ENCODE results near the gene RNU2-1. TPM values are rescaled to one million over a fixed set of nuclear protein-coding genes. Genes with fewer than 3 reads are reported as not detected.
A peak's percentile ranks its signal among the peaks of the same experiment; 100 is the strongest.

RNU2-1 gene
- total RNA-seq, 2 donors from 2014 or later, result 4,759 to 5,082 TPM

GRCh38 chr17:43224146-43224705, 9.6 kb downstream of the RNU2-1 start:
- H3K36me3 Mint-ChIP-seq (ENCODE audit: insufficient read depth in 2 of 2), result peaks cover 1 to 2% of the 10 kb centered on the region in 2 donors
- no peaks in the 10 kb centered on the region for H3K9me3 Mint-ChIP-seq
- H3K4me1 Mint-ChIP-seq (ENCODE audit: low read depth), result peaks cover 6% of the 10 kb centered on the region
- H3K27me3 Mint-ChIP-seq (ENCODE audit: low read depth), result no peaks in the 10 kb centered on the region
- no peak overlapping the region for H3K4me3 Mint-ChIP-seq
- no peak overlapping the region for H3K27ac Mint-ChIP-seq
- DNase-seq, result no peak
- ATAC-seq (replicated peaks in 1 of 2), result no peak

GRCh38 chr17:43220511-43221125, 13.2 kb downstream of the RNU2-1 start:
- H3K4me3 Mint-ChIP-seq, result no peak overlapping the region
- ATAC-seq (replicated peaks in 1 of 2) (no peak), DNase-seq (no peak)
- H3K36me3 Mint-ChIP-seq (ENCODE audit: insufficient read depth in 2 of 2), result peaks cover 4 to 8% of the 10 kb centered on the region in 2 donors
- H3K27ac Mint-ChIP-seq, result no peak overlapping the region
- H3K27me3 Mint-ChIP-seq (ENCODE audit: low read depth), result no peaks in the 10 kb centered on the region
- peaks cover 28% of the 10 kb centered on the region for H3K4me1 Mint-ChIP-seq (ENCODE audit: low read depth)
- H3K9me3 Mint-ChIP-seq, result no peaks in the 10 kb centered on the region

- no peak overlapping the region for H3K27ac Mint-ChIP-seq
- no peak overlapping the region for H3K4me3 Mint-ChIP-seq
- peaks cover 4 to 11% of the 10 kb centered on the region in 2 donors for H3K36me3 Mint-ChIP-seq (ENCODE audit: insufficient read depth in 2 of 2)
Measured at GRCh38 chr17:43219746-43220380, 13.9 kb downstream of the RNU2-1 start.

GRCh38 chr17:43219001-43219400, 14.8 kb downstream of the RNU2-1 start:
- Mint-ChIP-seq H3K27ac (no peak overlapping the region), H3K4me3 (no peak overlapping the region), H3K36me3 (ENCODE audit: insufficient read depth in 2 of 2) (peaks cover 4 to 11% of the 10 kb centered on the region in 2 donors), H3K9me3 (no peaks in the 10 kb centered on the region), H3K27me3 (ENCODE audit: low read depth) (no peaks in the 10 kb centered on the region), H3K4me1 (ENCODE audit: low read depth) (peaks cover 32% of the 10 kb centered on the region)
- DNase-seq (no peak), ATAC-seq (replicated peaks in 1 of 2) (no peak)

More at GRCh38 chr17:43219746-43220380, 13.9 kb downstream of the RNU2-1 start:
- no peak for ATAC-seq (replicated peaks in 1 of 2)
- Mint-ChIP-seq H3K9me3 (no peaks in the 10 kb centered on the region), H3K4me1 (ENCODE audit: low read depth) (peaks cover 32% of the 10 kb centered on the region), H3K27me3 (ENCODE audit: low read depth) (no peaks in the 10 kb centered on the region)
- no peak for DNase-seq

GRCh38 chr17:43217614-43218087, 16.1 kb downstream of the RNU2-1 start:
- peak overlapping the region; percentile 13 to 36 for H3K4me3 Mint-ChIP-seq
- no peaks in the 10 kb centered on the region for H3K9me3 Mint-ChIP-seq
- peaks cover 2 to 11% of the 10 kb centered on the region in 2 donors for H3K36me3 Mint-ChIP-seq (ENCODE audit: insufficient read depth in 2 of 2)
- DNase-seq (peak; percentile 25 to 26), ATAC-seq (replicated peaks in 1 of 2) (peak; percentile 80 to 89)
- no peak overlapping the region for H3K27ac Mint-ChIP-seq
- H3K4me1 Mint-ChIP-seq (ENCODE audit: low read depth), result peaks cover 44% of the 10 kb centered on the region
- no peaks in the 10 kb centered on the region for H3K27me3 Mint-ChIP-seq (ENCODE audit: low read depth)

GRCh38 chr17:43216762-43217613, 16.8 kb downstream of the RNU2-1 start:
- Mint-ChIP-seq H3K27ac (no peak overlapping the region), H3K27me3 (ENCODE audit: low read depth) (no peaks in the 10 kb centered on the region), H3K36me3 (ENCODE audit: insufficient read depth in 2 of 2) (peaks cover 2 to 18% of the 10 kb centered on the region in 2 donors)

GRCh38 chr17:43216369-43216761, 17.4 kb downstream of the RNU2-1 start:
- no peak overlapping the region for H3K27ac Mint-ChIP-seq
- no peaks in the 10 kb centered on the region for H3K27me3 Mint-ChIP-seq (ENCODE audit: low read depth)
- no peak for ATAC-seq (replicated peaks in 1 of 2)
- H3K9me3 Mint-ChIP-seq, result no peaks in the 10 kb centered on the region
- peaks cover 2 to 19% of the 10 kb centered on the region in 2 donors for H3K36me3 Mint-ChIP-seq (ENCODE audit: insufficient read depth in 2 of 2)
- peaks cover 51% of the 10 kb centered on the region for H3K4me1 Mint-ChIP-seq (ENCODE audit: low read depth)
- no peak overlapping the region for H3K4me3 Mint-ChIP-seq
- no peak for DNase-seq

More at GRCh38 chr17:43216762-43217613, 16.8 kb downstream of the RNU2-1 start:
- no peak for DNase-seq
- Mint-ChIP-seq H3K4me3 (no peak overlapping the region), H3K4me1 (ENCODE audit: low read depth) (peaks cover 50% of the 10 kb centered on the region), H3K9me3 (no peaks in the 10 kb centered on the region)
- ATAC-seq (replicated peaks in 1 of 2), result no peak

- peaks cover 57% of the 10 kb centered on the region for H3K4me1 Mint-ChIP-seq (ENCODE audit: low read depth)
Measured at GRCh38 chr17:43215341-43215740, 18.4 kb downstream of the RNU2-1 start.

GRCh38 chr17:43213545-43213944, 20.2 kb downstream of the RNU2-1 start:
- H3K27me3 Mint-ChIP-seq (ENCODE audit: low read depth), result no peaks in the 10 kb centered on the region
- DNase-seq (no peak), ATAC-seq (replicated peaks in 1 of 2) (no peak)
- H3K27ac Mint-ChIP-seq, result no peak overlapping the region
- no peaks in the 10 kb centered on the region for H3K9me3 Mint-ChIP-seq
- peaks cover 5 to 22% of the 10 kb centered on the region in 2 donors for H3K36me3 Mint-ChIP-seq (ENCODE audit: insufficient read depth in 2 of 2)
- H3K4me1 Mint-ChIP-seq (ENCODE audit: low read depth), result peaks cover 62% of the 10 kb centered on the region
- peak overlapping the region; percentile 92 to 98 for H3K4me3 Mint-ChIP-seq

More at GRCh38 chr17:43215341-43215740, 18.4 kb downstream of the RNU2-1 start:
- peaks cover 2 to 19% of the 10 kb centered on the region in 2 donors for H3K36me3 Mint-ChIP-seq (ENCODE audit: insufficient read depth in 2 of 2)
- H3K27me3 Mint-ChIP-seq (ENCODE audit: low read depth), result no peaks in the 10 kb centered on the region
- H3K27ac Mint-ChIP-seq, result no peak overlapping the region
- no peak for DNase-seq
- no peak overlapping the region for H3K4me3 Mint-ChIP-seq
- H3K9me3 Mint-ChIP-seq, result no peaks in the 10 kb centered on the region
- no peak for ATAC-seq (replicated peaks in 1 of 2)

GRCh38 chr17:43212641-43213490, 20.9 kb downstream of the RNU2-1 start:
- DNase-seq (no peak), ATAC-seq (replicated peaks in 1 of 2) (no peak)
- Mint-ChIP-seq H3K9me3 (no peaks in the 10 kb centered on the region), H3K27ac (peak overlapping the region; percentile 93), H3K36me3 (ENCODE audit: insufficient read depth in 2 of 2) (peaks cover 6 to 22% of the 10 kb centered on the region in 2 donors), H3K4me3 (peak overlapping the region; percentile 92 to 98), H3K27me3 (ENCODE audit: low read depth) (no peaks in the 10 kb centered on the region), H3K4me1 (ENCODE audit: low read depth) (peaks cover 56% of the 10 kb centered on the region)

GRCh38 chr17:43211480-43212402, 22.0 kb downstream of the RNU2-1 start, which contains the start of gene TMEM106A:
TSS of gene TMEM106A (plus strand) at chr17:43211875. CDS start at chr17:43213042, 1,167 bp downstream.
- H3K36me3 Mint-ChIP-seq (ENCODE audit: insufficient read depth in 2 of 2), result peaks cover 6 to 22% of the 10 kb centered on the region in 2 donors
- ATAC-seq (replicated peaks in 1 of 2), result peak; percentile 92 to 95
- peaks cover 45% of the 10 kb centered on the region for H3K4me1 Mint-ChIP-seq (ENCODE audit: low read depth)
- H3K27me3 Mint-ChIP-seq (ENCODE audit: low read depth), result no peaks in the 10 kb centered on the region
- DNase-seq, result peak; percentile 81 to 82
- H3K4me3 Mint-ChIP-seq, result peak within 1 kb of the TSS; percentile 92 to 98
- H3K9me3 Mint-ChIP-seq, result no peaks in the 10 kb centered on the region
- peak within 1 kb of the TSS; percentile 93 for H3K27ac Mint-ChIP-seq
